BLaER1 treated with 17β-estradiol and CSF1 and Interleukin-3, amounts not matched to agents 10 nM and 100 nM (cell line): ENCODE data around the gene RETREG1.

ENCODE experiments used
- H3K27ac ChIP-seq, 11 experiments: shearing (Covaris generic); formaldehyde crosslinking; 2 replicates each; pipeline ENCODE4 v1.8.1; 2022
- H3K27me3 ChIP-seq, 11 experiments: shearing (Covaris generic); formaldehyde crosslinking; 2 replicates each; pipeline ENCODE4 v1.8.1; 2022
- H3K36me3 ChIP-seq, 11 experiments: shearing (Covaris generic); formaldehyde crosslinking; 2 replicates each; pipeline ENCODE4 v1.8.1; 2022
- H3K4me1 ChIP-seq, 10 experiments: shearing (Covaris generic); formaldehyde crosslinking; 2 replicates each; pipeline ENCODE4 v1.8.1; 2022
- H3K4me2 ChIP-seq, 11 experiments: shearing (Covaris generic); formaldehyde crosslinking; 2 replicates each; pipeline ENCODE4 v1.8.1; 2022
- H3K4me3 ChIP-seq, 10 experiments: shearing (Covaris generic); formaldehyde crosslinking; 2 replicates each; pipeline ENCODE4 v1.8.1; 2022
- H3K9ac ChIP-seq, 11 experiments: shearing (Covaris generic); formaldehyde crosslinking; 2 replicates each; pipeline ENCODE4 v1.8.1; 2022
- H3K9me3 ChIP-seq, 11 experiments: shearing (Covaris generic); formaldehyde crosslinking; replicated peaks in 1 of 11; 2 replicates each; pipeline ENCODE4 v1.8.1; 2022
- H4K20me1 ChIP-seq, 11 experiments: shearing (Covaris generic); formaldehyde crosslinking; 2 replicates each; pipeline ENCODE4 v1.8.1; 2022
- Cebpa-rat ChIP-seq, 11 experiments: shearing (Covaris generic); IDR thresholded peaks; 2 replicates each; pipeline ENCODE4 v1.8.1; 2022

RETREG1 gene

DNA sequence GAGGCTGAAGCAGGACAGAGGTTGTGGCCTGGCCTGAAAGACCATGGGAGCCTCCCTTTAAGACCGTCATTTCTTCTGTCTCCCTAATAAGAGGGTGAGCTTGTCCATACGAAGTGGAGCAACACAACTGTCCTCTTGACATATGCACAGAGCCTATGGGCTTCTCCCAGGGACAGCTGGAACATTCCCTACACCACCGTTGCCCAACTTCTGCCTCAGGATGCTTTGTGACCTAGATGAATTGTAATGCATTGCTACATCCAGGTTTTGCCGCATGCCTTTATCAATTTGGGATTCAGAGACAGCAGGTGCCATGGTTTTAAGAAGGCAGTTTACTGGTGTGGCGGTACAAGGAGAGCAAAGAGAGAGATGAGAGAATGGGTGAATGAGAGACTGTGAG lies 116.8 kb downstream of the RETREG1 start:
- H3K27me3 ChIP-seq: no peaks in the 10 kb centered on the region

DNA sequence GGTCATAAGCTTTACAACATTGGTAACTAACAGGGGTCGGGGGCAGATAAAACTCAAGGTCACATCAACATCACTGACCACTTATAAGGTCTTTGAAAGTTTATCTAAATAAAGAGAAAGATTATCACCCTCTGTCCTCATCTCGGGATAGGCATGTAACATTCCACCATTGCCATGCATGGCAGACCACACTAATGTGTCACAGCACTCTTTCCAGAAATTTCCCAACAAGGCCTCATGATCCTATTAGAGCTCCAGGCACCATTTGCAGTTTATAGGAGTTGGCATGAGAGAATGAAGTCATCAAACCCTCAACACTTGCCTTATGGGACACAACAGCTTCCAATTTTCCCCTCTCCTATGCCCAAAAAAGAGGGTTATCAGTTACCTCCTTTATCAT lies 119.3 kb downstream of the RETREG1 start:
- Histone ChIP-seq H3K27ac (no peak overlapping the region), H3K4me1 (no peaks in the 10 kb centered on the region), H4K20me1 (peaks cover 0 to 6% (median 0%) of the 10 kb centered on the region in 11 experiments; a peak in 2 of 22 replicates), H3K4me3 (no peak overlapping the region), H3K9me3 (peaks cover 27 to 60% (median 45%) of the 10 kb centered on the region in 11 experiments), H3K4me2 (no peak overlapping the region), H3K36me3 (peaks cover 0 to 35% (median 21%) of the 10 kb centered on the region in 11 experiments; a peak in 14 of 22 replicates), H3K9ac (no peak overlapping the region), H3K27me3 (no peaks in the 10 kb centered on the region)
- TF ChIP-seq Cebpa-rat (IDR thresholded peaks at IDR 0.05): no peak

More for the DNA sequence above, 116.8 kb downstream of the RETREG1 start:
- H3K4me2 ChIP-seq: no peak overlapping the region
- no peaks in the 10 kb centered on the region for H3K4me1 ChIP-seq
- H3K9me3 ChIP-seq: peaks cover 17 to 51% (median 36%) of the 10 kb centered on the region in 11 experiments
- peaks cover 0 to 34% (median 14%) of the 10 kb centered on the region in 11 experiments; a peak in 11 of 22 replicates for H3K36me3 ChIP-seq
- no peak overlapping the region for H3K4me3 ChIP-seq
- H3K9ac ChIP-seq: no peak overlapping the region
- TF ChIP-seq Cebpa-rat (IDR thresholded peaks at IDR 0.05): no peak
- H4K20me1 ChIP-seq: peaks cover 0 to 6% (median 0%) of the 10 kb centered on the region in 11 experiments; a peak in 1 of 22 replicates
- no peak overlapping the region for H3K27ac ChIP-seq

DNA sequence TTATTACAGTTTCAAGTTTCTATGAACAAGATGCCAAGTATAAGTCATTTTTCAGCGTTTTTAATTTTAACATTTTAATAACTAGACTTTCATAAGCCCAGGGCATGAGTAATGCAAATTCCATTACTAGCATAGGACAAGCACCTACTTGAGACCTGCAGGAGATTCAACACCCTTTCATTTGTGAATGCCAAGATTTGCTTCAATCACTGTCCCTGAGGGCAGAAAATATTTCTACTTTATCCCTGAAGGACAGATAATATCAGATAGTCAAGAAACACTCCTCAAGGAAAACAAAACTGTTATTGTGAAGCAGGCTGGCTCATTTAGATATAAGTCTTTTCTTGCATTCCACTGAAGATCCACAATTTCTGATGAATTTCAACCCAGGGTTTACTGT lies 123.5 kb downstream of the RETREG1 start:
- Histone ChIP-seq H3K4me3 (no peak overlapping the region), H3K9me3 (peaks cover 27 to 43% (median 41%) of the 10 kb centered on the region in 11 experiments), H3K4me1 (no peaks in the 10 kb centered on the region), H3K36me3 (peaks cover 0 to 30% (median 21%) of the 10 kb centered on the region in 11 experiments; a peak in 13 of 22 replicates), H3K27me3 (no peaks in the 10 kb centered on the region), H3K4me2 (no peak overlapping the region), H3K9ac (no peak overlapping the region), H4K20me1 (peaks cover 0 to 15% (median 0%) of the 10 kb centered on the region in 11 experiments; a peak in 3 of 22 replicates), H3K27ac (no peak overlapping the region)
- TF ChIP-seq Cebpa-rat (IDR thresholded peaks at IDR 0.05): no peak

DNA sequence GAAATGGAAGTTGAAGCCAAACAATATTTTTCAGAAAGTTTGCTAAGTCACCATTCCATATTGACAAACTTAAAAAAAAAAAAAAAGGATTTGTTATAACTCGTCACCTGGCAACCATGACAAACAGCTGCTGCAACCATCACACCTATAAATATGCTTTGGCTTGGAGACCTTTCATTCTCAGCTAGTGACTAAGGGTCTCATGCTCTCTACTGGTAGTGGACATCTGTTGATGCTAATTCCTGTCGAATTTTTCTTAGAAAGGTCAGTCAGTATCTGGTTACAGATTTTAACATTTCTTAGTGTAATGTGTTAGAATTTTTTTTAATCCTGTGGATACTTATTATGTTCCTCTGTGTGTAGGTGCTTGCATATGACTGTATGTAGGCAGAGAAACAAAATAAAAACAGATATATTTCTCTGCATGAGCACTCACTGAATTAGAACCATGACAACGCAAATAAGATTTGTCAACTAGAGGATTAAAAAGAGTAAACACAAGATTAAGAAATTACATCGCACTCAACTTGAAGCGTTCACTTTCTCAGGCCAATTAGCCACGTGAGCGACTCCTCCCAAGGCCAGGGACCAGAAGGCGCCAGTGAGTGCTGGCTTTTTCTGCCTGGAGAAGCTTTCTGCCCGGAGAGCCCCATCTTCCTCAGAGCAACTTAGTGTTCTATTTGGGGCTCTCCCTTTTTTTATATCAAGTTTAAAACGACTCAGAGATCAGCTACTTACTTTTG lies 124.2 kb downstream of the RETREG1 start:
- Histone ChIP-seq H3K36me3 (peaks cover 0 to 29% (median 14%) of the 10 kb centered on the region in 11 experiments; a peak in 13 of 22 replicates), H3K4me1 (no peaks in the 10 kb centered on the region), H3K4me2 (no peak overlapping the region), H3K9me3 (peaks cover 27 to 36% (median 35%) of the 10 kb centered on the region in 11 experiments), H3K4me3 (no peak overlapping the region), H3K27ac (no peak overlapping the region), H3K9ac (no peak overlapping the region), H3K27me3 (no peaks in the 10 kb centered on the region), H4K20me1 (peaks cover 0 to 21% (median 0%) of the 10 kb centered on the region in 11 experiments; a peak in 3 of 22 replicates)
- no peak for TF ChIP-seq Cebpa-rat (IDR thresholded peaks at IDR 0.05)

DNA sequence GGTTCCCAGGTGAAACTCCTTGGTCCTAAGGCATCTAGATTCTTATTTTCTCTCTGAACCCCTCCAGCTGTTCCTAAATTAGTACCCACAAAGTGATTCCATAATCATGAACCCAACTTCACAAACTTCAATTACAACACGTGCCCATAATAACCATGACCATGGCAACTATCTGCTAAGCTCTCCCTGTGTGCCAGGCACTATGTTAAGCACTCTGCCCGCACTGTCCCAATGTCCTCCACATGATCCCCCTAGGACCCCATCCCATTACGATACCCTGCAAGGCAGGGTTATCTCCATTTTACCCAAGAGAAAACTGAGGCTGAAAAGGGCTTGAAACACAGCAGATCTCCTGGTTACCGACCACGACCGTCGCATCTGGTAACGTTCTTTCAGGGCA lies 125.9 kb downstream of the RETREG1 start:
- Histone ChIP-seq H3K36me3 (peaks cover 0 to 25% (median 10%) of the 10 kb centered on the region in 11 experiments; a peak in 12 of 22 replicates), H3K27me3 (no peaks in the 10 kb centered on the region), H3K9ac (no peak overlapping the region), H3K27ac (no peak overlapping the region), H3K4me1 (no peaks in the 10 kb centered on the region), H3K4me2 (no peak overlapping the region), H3K9me3 (peaks cover 18 to 20% (median 19%) of the 10 kb centered on the region in 11 experiments), H4K20me1 (peaks cover 0 to 25% (median 0%) of the 10 kb centered on the region in 11 experiments; a peak in 3 of 22 replicates), H3K4me3 (no peak overlapping the region)
- TF ChIP-seq Cebpa-rat (IDR thresholded peaks at IDR 0.05): no peak

DNA sequence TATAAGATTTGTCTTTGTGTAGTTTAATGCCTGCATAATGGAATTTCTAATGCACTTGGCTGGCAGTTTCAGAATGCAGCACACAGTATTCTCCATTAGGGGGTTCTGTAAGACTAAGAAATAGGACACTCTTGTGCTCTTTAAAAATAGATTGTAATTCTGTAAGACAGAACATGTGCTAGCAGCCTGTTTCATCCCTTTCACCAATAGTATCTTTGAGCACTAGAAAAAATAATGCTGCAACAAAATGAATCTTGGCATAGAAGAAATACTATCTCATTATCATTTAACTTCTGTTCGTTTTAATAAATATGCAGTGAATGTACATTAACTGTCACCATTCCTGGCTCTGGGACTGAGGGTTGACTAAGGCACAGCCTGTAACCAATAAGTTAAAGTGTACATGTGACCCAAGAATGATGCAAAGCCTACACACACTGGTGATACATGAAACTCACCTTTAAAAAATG lies 127.4 kb downstream of the RETREG1 start:
- peaks cover 0 to 25% (median 0%) of the 10 kb centered on the region in 11 experiments; a peak in 3 of 22 replicates for H4K20me1 ChIP-seq
- no peak overlapping the region for H3K4me2 ChIP-seq
- no peak overlapping the region for H3K4me3 ChIP-seq
- no peaks in the 10 kb centered on the region for H3K27me3 ChIP-seq
- peaks cover 0 to 12% (median 2%) of the 10 kb centered on the region in 11 experiments; a peak in 7 of 22 replicates for H3K36me3 ChIP-seq
- no peak for TF ChIP-seq Cebpa-rat (IDR thresholded peaks at IDR 0.05)
- H3K27ac ChIP-seq: no peak overlapping the region
- H3K9me3 ChIP-seq: peaks cover 2 to 4% (median 3%) of the 10 kb centered on the region in 11 experiments; a peak in 20 of 22 replicates
- no peaks in the 10 kb centered on the region for H3K4me1 ChIP-seq
- H3K9ac ChIP-seq: no peak overlapping the region

DNA sequence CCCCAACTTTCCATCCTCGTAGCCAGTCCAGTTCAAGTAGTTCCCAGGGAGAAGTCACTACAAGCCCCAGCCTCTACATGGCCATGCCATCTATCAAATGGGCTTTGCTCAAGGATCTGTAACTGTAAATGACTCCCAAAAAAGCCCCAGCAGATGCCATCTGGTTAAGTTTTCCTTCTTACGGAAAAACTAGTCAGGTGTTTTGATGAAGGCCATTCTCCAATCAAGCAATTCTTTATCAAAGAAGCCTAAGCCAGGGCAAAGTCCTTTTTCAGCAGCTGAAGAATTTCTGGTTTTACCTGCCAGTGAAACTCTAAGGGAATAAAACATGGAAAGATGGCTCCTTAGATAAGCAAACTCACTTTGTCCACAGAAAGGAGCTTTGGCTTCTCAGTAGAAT lies 129.3 kb downstream of the RETREG1 start:
- no peaks in the 10 kb centered on the region for H3K27me3 ChIP-seq
- no peak overlapping the region for H3K4me2 ChIP-seq
- H3K4me1 ChIP-seq: no peaks in the 10 kb centered on the region
- H3K36me3 ChIP-seq: peaks cover 0 to 9% (median 0%) of the 10 kb centered on the region in 11 experiments; a peak in 1 of 22 replicates
- H3K27ac ChIP-seq: no peak overlapping the region
- H3K9me3 ChIP-seq: no peaks in the 10 kb centered on the region
- no peak for TF ChIP-seq Cebpa-rat (IDR thresholded peaks at IDR 0.05)
- peaks cover 0 to 20% (median 0%) of the 10 kb centered on the region in 11 experiments; a peak in 3 of 22 replicates for H4K20me1 ChIP-seq
- H3K9ac ChIP-seq: no peak overlapping the region
- no peak overlapping the region for H3K4me3 ChIP-seq

DNA sequence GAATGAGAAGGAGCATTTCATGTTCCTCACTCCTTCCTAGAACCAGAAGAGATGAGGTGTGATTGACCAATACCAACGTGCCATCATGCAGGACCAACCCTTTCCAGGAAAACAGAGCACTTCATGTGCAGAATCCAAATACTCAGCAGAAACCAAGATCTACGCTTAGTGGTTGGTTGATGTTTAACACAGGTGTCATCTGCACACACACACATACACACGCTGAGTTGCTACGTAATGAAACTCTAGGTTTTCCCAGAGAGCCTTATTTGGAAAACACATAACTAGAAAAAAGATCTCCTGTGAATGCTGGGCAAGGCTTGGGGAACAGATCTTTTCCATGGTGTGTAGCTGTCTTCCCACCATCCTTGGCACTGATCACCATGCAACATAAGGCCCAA lies 130.1 kb downstream of the RETREG1 start:
- H3K27ac ChIP-seq: no peak overlapping the region
- no peak overlapping the region for H3K4me3 ChIP-seq
- no peak overlapping the region for H3K4me2 ChIP-seq
- H4K20me1 ChIP-seq: peaks cover 0 to 20% (median 0%) of the 10 kb centered on the region in 11 experiments; a peak in 3 of 22 replicates
- H3K27me3 ChIP-seq: no peaks in the 10 kb centered on the region
- no peaks in the 10 kb centered on the region for H3K4me1 ChIP-seq
- TF ChIP-seq Cebpa-rat (IDR thresholded peaks at IDR 0.05): no peak
- no peaks in the 10 kb centered on the region for H3K9me3 ChIP-seq
- H3K9ac ChIP-seq: no peak overlapping the region
- peaks cover 0 to 9% (median 0%) of the 10 kb centered on the region in 11 experiments; a peak in 1 of 22 replicates for H3K36me3 ChIP-seq

DNA sequence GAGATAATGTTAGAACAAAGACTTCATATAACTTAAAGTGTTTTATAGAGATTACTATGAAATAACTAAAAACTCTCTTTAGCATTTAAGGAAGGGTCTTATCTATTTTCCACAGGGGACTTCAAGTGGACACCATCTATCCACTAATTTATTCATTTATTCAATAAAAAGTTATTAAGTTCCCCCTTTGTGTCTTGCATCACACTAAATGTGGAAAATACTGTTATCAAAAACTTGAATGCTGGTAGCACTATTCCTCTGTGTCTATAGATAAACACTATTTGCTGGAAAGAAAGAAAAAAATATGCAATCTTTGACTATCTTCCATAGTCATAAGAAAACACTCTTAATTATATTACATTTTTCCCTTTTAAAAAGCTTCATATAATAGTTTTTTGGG lies 131.1 kb downstream of the RETREG1 start:
- H3K36me3 ChIP-seq: peaks cover 0 to 16% (median 4%) of the 10 kb centered on the region in 11 experiments; a peak in 7 of 22 replicates
- H3K27ac ChIP-seq: no peak overlapping the region
- H3K27me3 ChIP-seq: no peaks in the 10 kb centered on the region
- no peak overlapping the region for H3K9ac ChIP-seq
- H3K4me3 ChIP-seq: no peak overlapping the region
- no peaks in the 10 kb centered on the region for H3K4me1 ChIP-seq
- H3K9me3 ChIP-seq: peaks cover 0 to 8% (median 5%) of the 10 kb centered on the region in 11 experiments; a peak in 8 of 22 replicates
- H4K20me1 ChIP-seq: peaks cover 0 to 14% (median 0%) of the 10 kb centered on the region in 11 experiments; a peak in 3 of 22 replicates
- no peak overlapping the region for H3K4me2 ChIP-seq
- no peak for TF ChIP-seq Cebpa-rat (IDR thresholded peaks at IDR 0.05)
